ENCODE data around the gene ZNF805. TPM values are rescaled to one million over a fixed set of nuclear protein-coding genes. Genes with fewer than 3 reads are reported as not detected.
A peak's percentile ranks its signal among the peaks of the same experiment; 100 is the strongest.
"Not testable (repeated sequence)": the region's sequence is repeated elsewhere in the genome, so short reads cannot be mapped to it uniquely, and the experiment has no call there.

ZNF805 gene
- total RNA-seq, result 10 to 100 TPM; 23.0 to 30.7 TPM

DNA sequence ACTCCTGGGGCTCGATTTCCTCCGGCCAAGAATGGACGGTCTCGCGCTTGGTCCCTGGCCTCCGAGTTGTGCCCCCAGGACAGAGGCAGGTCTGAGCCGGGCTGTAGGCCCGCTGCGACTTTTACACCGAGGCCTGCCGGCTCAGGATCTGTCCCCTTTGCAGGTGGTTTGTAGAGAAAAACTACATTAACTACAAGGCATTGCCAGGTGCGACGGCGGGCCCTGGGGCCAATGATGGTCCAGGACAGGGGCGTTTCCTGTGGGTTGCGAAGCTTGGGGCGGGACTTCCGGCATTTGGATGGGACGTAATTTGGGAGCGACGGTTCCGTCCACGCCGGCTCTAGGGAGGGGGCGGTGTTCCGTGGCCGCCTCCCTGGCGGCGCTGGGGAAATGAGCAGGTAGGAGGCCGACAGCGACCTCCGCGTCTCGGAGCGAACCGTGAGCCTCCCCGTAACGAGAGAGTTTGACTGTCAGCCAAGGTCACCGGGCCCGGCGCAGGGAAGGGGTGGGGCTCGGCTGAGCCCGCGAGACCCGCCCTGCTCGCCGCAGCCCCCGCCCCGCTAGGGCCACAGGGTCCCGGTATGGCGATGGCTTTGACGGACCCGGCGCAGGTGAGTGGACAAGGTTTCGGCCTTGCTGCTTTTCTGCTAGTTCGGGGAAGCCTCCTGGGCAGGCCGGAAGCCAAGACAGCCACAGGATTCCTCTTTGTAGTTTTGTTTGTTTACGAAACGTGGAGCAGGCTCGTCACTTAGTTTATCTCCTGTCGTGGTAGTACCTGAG, at the start of gene ZNF805:
ZNF805 (plus strand) TSS at position 322 of the 780 bp plus-strand sequence; CDS start at position 582, 260 bp downstream.
- peak within 1 kb of the TSS; percentile 100 for H3K4me3 ChIP-seq
- H3K4me1 ChIP-seq (ENCODE audit: control insufficient read depth in 1 of 2, low read depth in 2 of 2), result peaks cover 11 to 15% of the 10 kb centered on the region in 2 donors
- peak; percentile 95 for ATAC-seq (ENCODE audit: insufficient number of reproducible peaks, low FRiP score, low read depth)
- peaks cover 18% of the 10 kb centered on the region for H3K36me3 ChIP-seq
- TF ChIP-seq, protein P1, sequence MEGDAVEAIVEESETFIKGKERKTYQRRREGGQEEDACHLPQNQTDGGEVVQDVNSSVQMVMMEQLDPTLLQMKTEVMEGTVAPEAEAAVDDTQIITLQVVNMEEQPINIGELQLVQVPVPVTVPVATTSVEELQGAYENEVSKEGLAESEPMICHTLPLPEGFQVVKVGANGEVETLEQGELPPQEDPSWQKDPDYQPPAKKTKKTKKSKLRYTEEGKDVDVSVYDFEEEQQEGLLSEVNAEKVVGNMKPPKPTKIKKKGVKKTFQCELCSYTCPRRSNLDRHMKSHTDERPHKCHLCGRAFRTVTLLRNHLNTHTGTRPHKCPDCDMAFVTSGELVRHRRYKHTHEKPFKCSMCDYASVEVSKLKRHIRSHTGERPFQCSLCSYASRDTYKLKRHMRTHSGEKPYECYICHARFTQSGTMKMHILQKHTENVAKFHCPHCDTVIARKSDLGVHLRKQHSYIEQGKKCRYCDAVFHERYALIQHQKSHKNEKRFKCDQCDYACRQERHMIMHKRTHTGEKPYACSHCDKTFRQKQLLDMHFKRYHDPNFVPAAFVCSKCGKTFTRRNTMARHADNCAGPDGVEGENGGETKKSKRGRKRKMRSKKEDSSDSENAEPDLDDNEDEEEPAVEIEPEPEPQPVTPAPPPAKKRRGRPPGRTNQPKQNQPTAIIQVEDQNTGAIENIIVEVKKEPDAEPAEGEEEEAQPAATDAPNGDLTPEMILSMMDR (IDR thresholded peaks at IDR 0.05), result peak; percentile 12
- peak within 1 kb of the TSS; percentile 88 for H3K27ac ChIP-seq
- H3K9me3 ChIP-seq, result no peaks in the 10 kb centered on the region
- no peaks in the 10 kb centered on the region for H3K27me3 ChIP-seq (replicated peaks; ENCODE audit: insufficient read depth)
- peak; percentile 85 for DNase-seq (ENCODE audit: low spot score)

DNA sequence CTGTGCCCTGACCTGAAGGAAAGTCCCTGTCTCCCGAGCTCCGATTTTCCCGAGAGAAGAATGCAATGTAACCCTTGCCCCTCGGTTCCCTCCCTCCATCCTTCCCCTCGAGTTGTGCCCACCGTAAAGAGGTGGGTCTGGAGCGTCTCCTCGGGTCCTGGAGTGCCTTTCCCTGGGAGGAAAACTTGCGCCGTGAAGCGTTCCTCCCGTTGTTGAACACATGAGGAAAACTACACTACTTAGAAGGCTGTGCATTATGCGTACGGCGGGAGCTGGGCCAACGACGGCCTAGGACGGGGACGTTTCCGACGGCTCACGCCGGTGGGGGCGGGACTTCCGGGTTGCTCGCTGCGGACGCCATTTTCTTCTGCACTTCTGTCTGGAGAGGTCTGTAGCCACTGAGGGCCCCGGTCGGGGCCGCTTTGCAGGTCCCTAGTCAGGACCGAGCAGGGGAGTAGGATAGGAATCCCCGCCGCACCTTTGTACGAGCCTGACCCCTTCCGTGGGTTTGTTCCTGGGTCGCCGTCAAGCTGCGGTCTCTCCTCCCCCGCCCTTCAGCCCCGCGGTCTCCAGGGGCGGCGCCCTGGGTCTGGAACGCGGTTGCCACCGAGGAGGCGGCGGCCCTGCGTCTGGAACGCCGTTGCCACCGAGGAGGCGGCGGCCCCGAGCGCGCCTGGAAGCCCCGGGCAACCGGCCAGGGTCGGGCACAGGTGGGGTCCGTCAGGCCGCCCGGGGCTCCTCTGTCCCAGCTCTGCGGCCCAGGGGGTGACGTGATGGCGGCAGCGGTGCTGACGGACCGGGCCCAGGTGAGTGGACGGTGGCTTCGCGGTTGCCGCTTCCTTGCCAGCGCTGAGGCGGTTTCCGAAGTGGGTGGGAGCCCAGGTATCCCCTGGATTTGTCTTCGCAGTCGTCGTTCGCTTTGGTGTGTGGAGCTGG, 49.0 kb upstream of the ZNF805 start, which contains the start of gene ZNF264:
ZNF264 (plus strand) TSS at position 360 of the 936 bp plus-strand sequence; CDS start at position 774, 414 bp downstream.
- ATAC-seq (ENCODE audit: insufficient number of reproducible peaks, low FRiP score, low read depth), result peak; percentile 76
- Histone ChIP-seq H3K4me1 (ENCODE audit: control insufficient read depth in 1 of 2, low read depth in 2 of 2) (peaks cover 6 to 21% of the 10 kb centered on the region in 2 donors), H3K9me3 (no peaks in the 10 kb centered on the region), H3K27me3 (replicated peaks; ENCODE audit: insufficient read depth) (no peaks in the 10 kb centered on the region), H3K36me3 (peaks cover 27% of the 10 kb centered on the region), H3K4me3 (peak within 1 kb of the TSS; percentile 94), H3K27ac (peak within 1 kb of the TSS; percentile 69 to 81)
- TF ChIP-seq, protein P1 (IDR thresholded peaks at IDR 0.05), result no peak
- peak; percentile 54 for DNase-seq (ENCODE audit: low spot score)

DNA sequence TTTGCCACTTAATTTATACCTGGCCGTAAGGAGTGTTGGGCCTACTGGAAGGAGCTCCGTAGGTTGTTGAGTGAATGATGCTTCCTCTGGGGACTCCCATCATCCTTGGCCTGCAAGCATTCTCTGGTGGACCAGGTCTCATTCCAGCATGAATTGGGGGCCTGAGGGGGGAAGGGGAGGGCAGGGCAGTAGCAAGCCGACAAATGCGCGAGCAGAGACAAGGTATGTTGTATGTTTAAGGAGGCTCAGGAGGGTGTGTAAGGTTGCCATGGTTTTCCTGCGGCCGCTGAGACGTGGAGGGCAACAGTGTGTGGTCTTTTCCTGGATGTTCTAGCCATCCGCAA, 48.4 kb upstream of the ZNF805 start:
- peak overlapping the region; percentile 69 to 81 for H3K27ac ChIP-seq
- H3K9me3 ChIP-seq, result no peaks in the 10 kb centered on the region
- peak overlapping the region; percentile 94 for H3K4me3 ChIP-seq
- TF ChIP-seq, protein P1 (IDR thresholded peaks at IDR 0.05), result no peak
- peaks cover 6 to 21% of the 10 kb centered on the region in 2 donors for H3K4me1 ChIP-seq (ENCODE audit: control insufficient read depth in 1 of 2, low read depth in 2 of 2)
- peaks cover 34% of the 10 kb centered on the region for H3K36me3 ChIP-seq
- ATAC-seq (ENCODE audit: insufficient number of reproducible peaks, low FRiP score, low read depth) (no peak), DNase-seq (ENCODE audit: low spot score) (no peak)
- H3K27me3 ChIP-seq (replicated peaks; ENCODE audit: insufficient read depth), result no peaks in the 10 kb centered on the region

DNA sequence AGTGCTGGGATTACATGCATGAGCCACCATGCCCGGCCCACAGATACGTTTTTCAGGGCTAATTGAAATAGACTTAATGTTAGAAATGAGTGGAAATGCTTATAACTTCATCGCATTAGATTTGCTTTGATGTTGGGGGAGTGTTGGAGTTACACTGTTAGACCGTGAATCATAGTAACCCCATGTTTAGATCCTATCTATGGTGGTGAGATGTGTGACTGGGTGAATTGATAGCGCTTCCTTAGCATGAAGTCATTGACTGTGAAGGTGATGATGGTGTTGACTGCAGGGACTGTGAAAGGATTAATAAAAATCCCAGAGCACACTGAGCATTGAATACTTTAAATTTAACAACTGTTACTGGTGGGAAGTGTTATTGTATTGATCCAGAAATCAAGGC, 47.4 kb upstream of the ZNF805 start:
- peaks cover 42% of the 10 kb centered on the region for H3K36me3 ChIP-seq

DNA sequence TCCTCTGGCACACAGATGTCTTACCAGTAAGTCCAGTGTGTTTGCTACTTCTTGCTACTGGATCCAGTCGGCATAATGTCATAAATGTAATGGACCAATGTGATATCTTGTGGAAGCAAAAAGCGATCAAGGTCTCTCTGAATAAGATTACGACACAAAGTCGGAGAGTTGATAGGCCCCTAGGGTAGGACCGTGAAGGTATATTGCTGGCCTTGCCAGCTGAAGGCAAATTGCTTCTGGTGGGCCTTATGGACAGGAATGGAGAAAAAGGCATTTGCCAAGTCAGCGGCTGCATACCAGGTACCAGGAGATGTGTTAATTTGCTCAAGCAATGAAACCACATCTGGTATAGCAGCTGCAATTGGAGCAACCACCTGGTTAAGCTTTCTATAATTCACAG, 42.6 kb upstream of the ZNF805 start:
- not testable (repeated sequence) for H3K27ac ChIP-seq; H3K4me1 ChIP-seq (ENCODE audit: control insufficient read depth in 1 of 2, low read depth in 2 of 2); H3K4me3 ChIP-seq; H3K27me3 ChIP-seq (replicated peaks; ENCODE audit: insufficient read depth); DNase-seq (ENCODE audit: low spot score); ATAC-seq (ENCODE audit: insufficient number of reproducible peaks, low FRiP score, low read depth)
- peaks cover 11% of the 10 kb centered on the region for H3K9me3 ChIP-seq
- H3K36me3 ChIP-seq, result peaks cover 75% of the 10 kb centered on the region

More for the DNA sequence above, 47.4 kb upstream of the ZNF805 start:
- TF ChIP-seq, protein P1 (IDR thresholded peaks at IDR 0.05), result no peak
- ATAC-seq (ENCODE audit: insufficient number of reproducible peaks, low FRiP score, low read depth) (no peak), DNase-seq (ENCODE audit: low spot score) (no peak)
- Histone ChIP-seq H3K9me3 (no peaks in the 10 kb centered on the region), H3K4me1 (ENCODE audit: control insufficient read depth in 1 of 2, low read depth in 2 of 2) (peaks cover 6 to 21% of the 10 kb centered on the region in 2 donors), H3K27me3 (replicated peaks; ENCODE audit: insufficient read depth) (no peaks in the 10 kb centered on the region), H3K4me3 (peak overlapping the region; percentile 94), H3K27ac (no peak overlapping the region)

Measured in thoracic aorta (tissue), 2 donors.